HepG2 (cell line): Measurements from ENCODE around the gene TLE7. TPM values are rescaled to one million over a fixed set of nuclear protein-coding genes. Genes with fewer than 3 reads are reported as not detected.
A peak's percentile ranks its signal among the peaks of the same experiment; 100 is the strongest.

Source experiments
- GABPA ChIP-seq, 2 experiments: IDR thresholded peaks; 2 replicates each; pipeline ENCODE4 v1.6.1; 2011 to 2016; ENCODE audit warnings: low read depth in 2 of 2, low read length in 1 of 2, missing biosample characterization in 1 of 2, missing genetic modification characterization in 1 of 2
- JUND ChIP-seq: sonication (generic); formaldehyde crosslinking; IDR thresholded peaks from 2 replicates; pipeline ENCODE4 v1.8.0; 2022; ENCODE audit warnings: mild to moderate bottlenecking, missing genetic modification reagents
- LCORL ChIP-seq, 2 experiments: fragments of 450-650 bp in 1 of 2; sonication (generic) in 1 of 2; formaldehyde crosslinking in 1 of 2; IDR thresholded peaks; 2 replicates each; pipeline versions ENCODE4 v1.5.0 to v1.6.1; 2017 to 2020; ENCODE audit warnings: antibody characterized with exemption in 1 of 2, missing genetic modification reagents in 1 of 2
- MYNN ChIP-seq: sonication (generic); formaldehyde crosslinking; IDR thresholded peaks from 2 replicates; pipeline ENCODE4 v1.4.0; 2020; ENCODE audit warnings: mild to moderate bottlenecking, low read depth, missing genetic modification reagents
- NCOA1 ChIP-seq: sonication (generic); formaldehyde crosslinking; IDR thresholded peaks from 2 replicates; pipeline ENCODE4 v1.9.0; 2021; ENCODE audit warnings: missing genetic modification reagents
- NR2C2 ChIP-seq: sonication (generic); formaldehyde crosslinking; IDR thresholded peaks from 2 replicates; pipeline ENCODE4 v1.4.0; 2020; ENCODE audit warnings: missing genetic modification reagents, mild to moderate bottlenecking, moderate library complexity, borderline replicate concordance
- YY1 ChIP-seq: IDR thresholded peaks from 2 replicates; pipeline ENCODE4 v1.6.1; 2011; ENCODE audit warnings: low read length, low read depth, moderate library complexity, mild to moderate bottlenecking; ENCODE audit not compliant: insufficient read depth, insufficient replicate concordance
- ZNF101 ChIP-seq: sonication (generic); formaldehyde crosslinking; IDR thresholded peaks from 2 replicates; pipeline ENCODE4 v1.4.0; 2020; ENCODE audit warnings: mild to moderate bottlenecking, low read depth, missing genetic modification reagents, borderline replicate concordance
- ZNF333 ChIP-seq: sonication (generic); formaldehyde crosslinking; IDR thresholded peaks from 2 replicates; pipeline ENCODE4 v1.4.0; 2020; ENCODE audit warnings: mild to moderate bottlenecking, missing genetic modification reagents, borderline replicate concordance
- ZNF430 ChIP-seq: sonication (generic); formaldehyde crosslinking; IDR thresholded peaks from 2 replicates; pipeline ENCODE4 v1.9.0; 2021; ENCODE audit warnings: mild to moderate bottlenecking, missing genetic modification reagents
- ZNF431 ChIP-seq: sonication (generic); formaldehyde crosslinking; IDR thresholded peaks from 2 replicates; pipeline ENCODE4 v1.9.0; 2022; ENCODE audit warnings: missing genetic modification reagents, low read depth, mild to moderate bottlenecking, borderline replicate concordance
- ZNF556 ChIP-seq: sonication (generic); formaldehyde crosslinking; IDR thresholded peaks from 2 replicates; pipeline ENCODE4 v1.4.0; 2020; ENCODE audit warnings: mild to moderate bottlenecking, missing genetic modification reagents, borderline replicate concordance
- ZNF720 ChIP-seq: sonication (generic); formaldehyde crosslinking; IDR thresholded peaks from 2 replicates; pipeline ENCODE4 v1.4.0; 2020; ENCODE audit warnings: missing genetic modification reagents
- polyA plus RNA-seq, 8 experiments: library from polyadenylated mRNA; depleted of rRNA in 3 of 8; stranded (reverse) in 7 of 8; unstranded in 1 of 8; fragments of >200 nt; fragmentation: Illumina TruSeq in 4 of 8; extraction: Trizol in 4 of 8; gene quantifications; 2 replicates each; pipeline versions ENCODE4 v1.2.1 to v1.2.3, GENCODE V29; 2011 to 2016; ENCODE audit warnings: low read depth in 4 of 8, missing spikeins in 1 of 8, mixed read lengths in 1 of 8; ENCODE audit not compliant: insufficient read depth in 1 of 8
- total RNA-seq, 5 experiments: library from RNA; depleted of rRNA; stranded (reverse); fragments of >200 nt; fragmentation: Illumina TruSeq; extraction: Trizol; gene quantifications; 2 replicates each; pipeline ENCODE4 v1.2.3, GENCODE V29; 2016; ENCODE audit warnings: low read depth in 1 of 5
- TF ChIP-seq, protein P1 (sequence below): sonication (generic); formaldehyde crosslinking; IDR thresholded peaks from 2 replicates; pipeline ENCODE4 v1.4.0; 2020; ENCODE audit warnings: missing genetic modification reagents, mild to moderate bottlenecking, borderline replicate concordance
- TF ChIP-seq, protein P2 (sequence below): sonication (generic); IDR thresholded peaks from 2 replicates; pipeline ENCODE4 v1.6.1; 2016; ENCODE audit warnings: low read depth, borderline replicate concordance
- TF ChIP-seq, protein P3 (sequence below): sonication (generic); formaldehyde crosslinking; IDR thresholded peaks from 2 replicates; pipeline ENCODE4 v1.5.1; 2020; ENCODE audit warnings: mild to moderate bottlenecking, moderate library complexity, missing genetic modification reagents
- TF ChIP-seq, protein P4 (sequence below): sonication (generic); formaldehyde crosslinking; IDR thresholded peaks from 2 replicates; pipeline ENCODE4 v1.8.0; 2022; ENCODE audit warnings: mild to moderate bottlenecking, missing genetic modification reagents, moderate library complexity
- TF ChIP-seq, protein P5 (sequence below): sonication (generic); formaldehyde crosslinking; IDR thresholded peaks from 2 replicates; pipeline ENCODE4; 2020; ENCODE audit warnings: missing genetic modification reagents, mild to moderate bottlenecking, borderline replicate concordance

The TLE7 gene
- total and polyA plus RNA-seq, 2 of the 13 experiments (the other 11 are each of a cell fraction or from before 2014, with no cell fraction given) = not detected

DNA sequence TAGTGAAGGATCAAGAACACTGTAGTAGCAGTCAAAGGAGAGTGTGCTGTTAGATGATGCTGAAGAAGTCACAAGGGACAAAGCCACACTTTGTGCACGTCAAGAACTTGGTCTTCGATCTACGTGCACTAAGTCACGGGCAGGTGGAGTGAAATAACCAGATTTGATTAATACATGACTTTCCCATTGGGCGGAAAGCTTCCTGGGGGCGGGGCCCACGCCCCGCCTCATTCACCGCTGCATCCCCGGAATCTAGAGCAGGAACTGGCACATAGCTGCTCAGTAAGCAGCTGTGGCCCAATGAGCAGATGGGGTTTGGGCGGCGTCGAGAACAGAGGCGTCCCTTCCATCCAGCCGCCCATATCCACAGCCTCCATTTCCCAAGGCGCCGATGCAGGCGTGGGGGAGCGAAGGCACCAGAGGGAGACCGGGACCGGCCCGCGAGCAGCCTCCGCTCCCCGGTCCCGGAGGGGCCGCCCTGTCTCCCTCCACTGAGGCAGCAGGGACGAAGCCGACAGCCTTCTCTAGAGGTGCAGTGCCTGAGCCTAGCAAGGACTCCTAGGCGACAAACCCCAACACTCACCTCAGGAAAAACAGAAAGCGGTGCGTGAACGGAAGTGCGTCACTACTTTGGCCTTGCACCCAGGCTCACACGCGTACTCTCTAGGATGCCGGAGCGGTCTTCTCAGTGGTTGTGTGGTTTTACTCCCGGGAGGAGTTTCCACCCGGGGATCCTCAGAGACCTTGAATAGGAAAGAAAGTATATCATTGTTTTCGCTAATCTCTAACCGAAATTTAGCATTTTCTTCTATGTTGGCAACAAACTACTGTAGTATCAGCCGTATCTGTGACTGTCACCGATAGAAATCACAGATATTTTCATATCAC is 42.4 kb upstream of the TLE7 start (continued):
- TF ChIP-seq LCORL (IDR thresholded peaks at IDR 0.05) (no peak), LCORL (CRISPR knock-in tag; IDR thresholded peaks at IDR 0.05) (peak; percentile 70), GABPA (IDR thresholded peaks at IDR 0.05; ENCODE audit: low read depth, low read length) (peak; percentile 85), GABPA (CRISPR knock-in tag; IDR thresholded peaks at IDR 0.05; ENCODE audit: low read depth) (peak; percentile 98), ZNF431 (peak; percentile 37; the same call in 1 of the 2 replicates), JUND (peak; percentile 23; the same call in 1 of the 2 replicates), ZNF101 (CRISPR knock-in tag) (no peak), MYNN (CRISPR knock-in tag) (0 out of 2 replicates have a peak, but pooled peaks have one; percentile 30), NR2C2 (CRISPR knock-in tag) (peak; percentile 90), ZNF430 (CRISPR knock-in tag) (peak; percentile 80), YY1 (peak; percentile 80), NCOA1 (CRISPR knock-in tag) (no peak), ZNF720 (CRISPR knock-in tag) (no peak), ZNF556 (peak; percentile 86; the same call in 1 of the 2 replicates), ZNF333 (CRISPR knock-in tag) (no peak)
- TF ChIP-seq, protein P1, sequence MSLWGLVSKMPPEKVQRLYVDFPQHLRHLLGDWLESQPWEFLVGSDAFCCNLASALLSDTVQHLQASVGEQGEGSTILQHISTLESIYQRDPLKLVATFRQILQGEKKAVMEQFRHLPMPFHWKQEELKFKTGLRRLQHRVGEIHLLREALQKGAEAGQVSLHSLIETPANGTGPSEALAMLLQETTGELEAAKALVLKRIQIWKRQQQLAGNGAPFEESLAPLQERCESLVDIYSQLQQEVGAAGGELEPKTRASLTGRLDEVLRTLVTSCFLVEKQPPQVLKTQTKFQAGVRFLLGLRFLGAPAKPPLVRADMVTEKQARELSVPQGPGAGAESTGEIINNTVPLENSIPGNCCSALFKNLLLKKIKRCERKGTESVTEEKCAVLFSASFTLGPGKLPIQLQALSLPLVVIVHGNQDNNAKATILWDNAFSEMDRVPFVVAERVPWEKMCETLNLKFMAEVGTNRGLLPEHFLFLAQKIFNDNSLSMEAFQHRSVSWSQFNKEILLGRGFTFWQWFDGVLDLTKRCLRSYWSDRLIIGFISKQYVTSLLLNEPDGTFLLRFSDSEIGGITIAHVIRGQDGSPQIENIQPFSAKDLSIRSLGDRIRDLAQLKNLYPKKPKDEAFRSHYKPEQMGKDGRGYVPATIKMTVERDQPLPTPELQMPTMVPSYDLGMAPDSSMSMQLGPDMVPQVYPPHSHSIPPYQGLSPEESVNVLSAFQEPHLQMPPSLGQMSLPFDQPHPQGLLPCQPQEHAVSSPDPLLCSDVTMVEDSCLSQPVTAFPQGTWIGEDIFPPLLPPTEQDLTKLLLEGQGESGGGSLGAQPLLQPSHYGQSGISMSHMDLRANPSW (CRISPR knock-in tag) = 0 out of 2 replicates have a peak, but pooled peaks have one; percentile 13
- TF ChIP-seq, protein P2, sequence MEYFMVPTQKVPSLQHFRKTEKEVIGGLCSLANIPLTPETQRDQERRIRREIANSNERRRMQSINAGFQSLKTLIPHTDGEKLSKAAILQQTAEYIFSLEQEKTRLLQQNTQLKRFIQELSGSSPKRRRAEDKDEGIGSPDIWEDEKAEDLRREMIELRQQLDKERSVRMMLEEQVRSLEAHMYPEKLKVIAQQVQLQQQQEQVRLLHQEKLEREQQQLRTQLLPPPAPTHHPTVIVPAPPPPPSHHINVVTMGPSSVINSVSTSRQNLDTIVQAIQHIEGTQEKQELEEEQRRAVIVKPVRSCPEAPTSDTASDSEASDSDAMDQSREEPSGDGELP = peak; percentile 19; the same call in 1 of the 2 replicates
- TF ChIP-seq, protein P3, sequence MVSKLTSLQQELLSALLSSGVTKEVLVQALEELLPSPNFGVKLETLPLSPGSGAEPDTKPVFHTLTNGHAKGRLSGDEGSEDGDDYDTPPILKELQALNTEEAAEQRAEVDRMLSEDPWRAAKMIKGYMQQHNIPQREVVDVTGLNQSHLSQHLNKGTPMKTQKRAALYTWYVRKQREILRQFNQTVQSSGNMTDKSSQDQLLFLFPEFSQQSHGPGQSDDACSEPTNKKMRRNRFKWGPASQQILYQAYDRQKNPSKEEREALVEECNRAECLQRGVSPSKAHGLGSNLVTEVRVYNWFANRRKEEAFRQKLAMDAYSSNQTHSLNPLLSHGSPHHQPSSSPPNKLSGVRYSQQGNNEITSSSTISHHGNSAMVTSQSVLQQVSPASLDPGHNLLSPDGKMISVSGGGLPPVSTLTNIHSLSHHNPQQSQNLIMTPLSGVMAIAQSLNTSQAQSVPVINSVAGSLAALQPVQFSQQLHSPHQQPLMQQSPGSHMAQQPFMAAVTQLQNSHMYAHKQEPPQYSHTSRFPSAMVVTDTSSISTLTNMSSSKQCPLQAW (CRISPR knock-in tag) = peak; percentile 66; the same call in 1 of the 2 replicates
- TF ChIP-seq, protein P4, sequence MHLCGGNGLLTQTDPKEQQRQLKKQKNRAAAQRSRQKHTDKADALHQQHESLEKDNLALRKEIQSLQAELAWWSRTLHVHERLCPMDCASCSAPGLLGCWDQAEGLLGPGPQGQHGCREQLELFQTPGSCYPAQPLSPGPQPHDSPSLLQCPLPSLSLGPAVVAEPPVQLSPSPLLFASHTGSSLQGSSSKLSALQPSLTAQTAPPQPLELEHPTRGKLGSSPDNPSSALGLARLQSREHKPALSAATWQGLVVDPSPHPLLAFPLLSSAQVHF (CRISPR knock-in tag) = no peak
- TF ChIP-seq, protein P5, sequence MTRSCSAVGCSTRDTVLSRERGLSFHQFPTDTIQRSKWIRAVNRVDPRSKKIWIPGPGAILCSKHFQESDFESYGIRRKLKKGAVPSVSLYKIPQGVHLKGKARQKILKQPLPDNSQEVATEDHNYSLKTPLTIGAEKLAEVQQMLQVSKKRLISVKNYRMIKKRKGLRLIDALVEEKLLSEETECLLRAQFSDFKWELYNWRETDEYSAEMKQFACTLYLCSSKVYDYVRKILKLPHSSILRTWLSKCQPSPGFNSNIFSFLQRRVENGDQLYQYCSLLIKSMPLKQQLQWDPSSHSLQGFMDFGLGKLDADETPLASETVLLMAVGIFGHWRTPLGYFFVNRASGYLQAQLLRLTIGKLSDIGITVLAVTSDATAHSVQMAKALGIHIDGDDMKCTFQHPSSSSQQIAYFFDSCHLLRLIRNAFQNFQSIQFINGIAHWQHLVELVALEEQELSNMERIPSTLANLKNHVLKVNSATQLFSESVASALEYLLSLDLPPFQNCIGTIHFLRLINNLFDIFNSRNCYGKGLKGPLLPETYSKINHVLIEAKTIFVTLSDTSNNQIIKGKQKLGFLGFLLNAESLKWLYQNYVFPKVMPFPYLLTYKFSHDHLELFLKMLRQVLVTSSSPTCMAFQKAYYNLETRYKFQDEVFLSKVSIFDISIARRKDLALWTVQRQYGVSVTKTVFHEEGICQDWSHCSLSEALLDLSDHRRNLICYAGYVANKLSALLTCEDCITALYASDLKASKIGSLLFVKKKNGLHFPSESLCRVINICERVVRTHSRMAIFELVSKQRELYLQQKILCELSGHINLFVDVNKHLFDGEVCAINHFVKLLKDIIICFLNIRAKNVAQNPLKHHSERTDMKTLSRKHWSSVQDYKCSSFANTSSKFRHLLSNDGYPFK (CRISPR knock-in tag) = peak; percentile 92
